SK-N-SH (cell line): Measurements from ENCODE around the gene TRPM6.

ENCODE experiments used
- CTCF ChIP-seq: fragments of 200-600 bp; sonication (generic); IDR thresholded peaks from 2 replicates; pipeline ENCODE4 v1.6.1; 2017; ENCODE audit warnings: antibody characterized with exemption, mild to moderate bottlenecking, moderate library complexity
- EP300 ChIP-seq, 2 experiments: IDR thresholded peaks; 2 replicates each; pipeline versions ENCODE4 v1.4.0 to v1.6.1; 2012; ENCODE audit warnings: borderline replicate concordance in 1 of 2, low read depth in 1 of 2, low read length in 1 of 2
- EZH2phosphoT487 ChIP-seq: fragments of 200-600 bp; sonication (generic); IDR thresholded peaks from 2 replicates; pipeline ENCODE4 v1.6.1; 2017; ENCODE audit warnings: low read depth, mixed run types, mild to moderate bottlenecking, antibody characterized with exemption, moderate library complexity, borderline replicate concordance
- FOXJ3 ChIP-seq: sonication (generic); formaldehyde crosslinking; IDR thresholded peaks from 2 replicates; pipeline ENCODE4 v1.5.1; 2020; ENCODE audit warnings: mild to moderate bottlenecking, missing genetic modification reagents
- GABPA ChIP-seq: IDR thresholded peaks from 2 replicates; pipeline ENCODE4 v1.4.0; 2012; ENCODE audit warnings: low read depth, mild to moderate bottlenecking
- NFIC ChIP-seq: IDR thresholded peaks from 2 replicates; pipeline ENCODE4 v1.4.0; 2012; ENCODE audit warnings: borderline replicate concordance
- NRF1 ChIP-seq: IDR thresholded peaks from 2 replicates; pipeline ENCODE4 v1.6.1; 2012; ENCODE audit warnings: low read depth, mild to moderate bottlenecking, low read length
- PBX3 ChIP-seq: IDR thresholded peaks from 2 replicates; pipeline ENCODE4; 2012
- POLR2AphosphoS5 ChIP-seq: IDR thresholded peaks from 2 replicates; pipeline ENCODE4 v1.6.1; 2012; ENCODE audit warnings: low read depth, low read length
- REST ChIP-seq: IDR thresholded peaks from 2 replicates; pipeline ENCODE4 v1.6.1; 2012; ENCODE audit warnings: mild to moderate bottlenecking, low read depth, low read length, moderate library complexity
- SMC3 ChIP-seq: IDR thresholded peaks from 2 replicates; pipeline ENCODE4 v1.6.1; 2012; ENCODE audit warnings: low read depth, low read length, improper control_type of control experiment
- TCF12 ChIP-seq: IDR thresholded peaks from 2 replicates; pipeline ENCODE4 v1.4.0; 2012
- YY1 ChIP-seq: IDR thresholded peaks from 2 replicates; pipeline ENCODE4 v1.4.0; 2012; ENCODE audit warnings: low read depth, mild to moderate bottlenecking

- TF ChIP-seq EP300 (IDR thresholded peaks at IDR 0.05; ENCODE audit: borderline replicate concordance in 1 of 2, low read depth in 1 of 2, low read length in 1 of 2) (no peak), CTCF (no peak), PBX3 (no peak), NRF1 (no peak), EZH2phosphoT487 (no peak), POLR2AphosphoS5 (no peak), GABPA (no peak), TCF12 (no peak), NFIC (no peak), YY1 (no peak), REST (no peak), FOXJ3 (CRISPR knock-in tag) (no peak), SMC3 (no peak)
Measured at GRCh38 chr9:74861773-74862474, 25.8 kb downstream of the TRPM6 start.
